ENCODE measurements around the gene JMJD8. TPM values are rescaled to one million over a fixed set of nuclear protein-coding genes. Genes with fewer than 3 reads are reported as not detected.
A peak's percentile ranks its signal among the peaks of the same experiment; 100 is the strongest.

Gene JMJD8
- total RNA-seq, 2 donors from 2014 or later, result 48.8 to 55.6 TPM

DNA sequence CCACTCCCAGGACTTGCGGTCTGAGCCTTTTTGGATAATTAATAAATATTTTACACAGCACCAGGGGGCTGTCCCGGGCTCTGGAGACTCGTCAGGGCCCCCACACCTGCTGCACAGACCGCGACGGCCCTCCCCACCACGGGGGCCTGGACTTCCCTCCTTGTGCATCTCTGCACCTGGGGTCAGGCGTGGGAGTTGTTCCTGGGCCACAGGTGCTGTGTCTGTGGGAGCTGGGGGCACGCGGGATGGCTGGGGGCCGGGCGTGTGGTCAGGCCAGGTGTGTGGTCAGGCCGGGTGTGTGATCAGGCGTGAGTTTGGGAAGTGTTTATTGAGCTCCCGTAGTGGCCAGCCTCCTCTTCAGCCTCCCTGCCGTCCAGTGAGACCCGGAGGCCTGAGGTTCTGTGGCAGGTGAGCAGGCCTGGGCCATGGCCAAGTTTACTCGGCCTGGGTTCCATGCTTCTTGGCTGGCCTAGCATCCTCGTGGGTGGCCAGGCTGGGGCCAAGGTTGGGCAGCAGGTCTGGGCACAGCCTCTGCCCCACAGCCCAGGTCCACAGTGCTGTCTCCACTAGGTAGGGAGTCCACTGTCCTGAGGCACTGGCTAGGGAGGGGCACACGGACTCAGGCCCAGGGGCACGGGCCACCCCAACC is 5.8 kb downstream of the JMJD8 start:
- WGBS, 2 experiments (ENCODE audit: insufficient coverage in 1 of 2, insufficient read length in 1 of 2), result 91 to 96% methylated on average over 13 to 21 of the region's 21 CpGs
- H3K4me1 ChIP-seq (ENCODE audit: control insufficient read depth, insufficient read depth, low read length), result peaks cover 18% of the 10 kb centered on the region
- H3K36me3 ChIP-seq (ENCODE audit: control insufficient read depth, insufficient read depth, low read length), result peaks cover 32% of the 10 kb centered on the region
- DNase-seq, result no peak
- no peak for TF ChIP-seq CTCF (conservative IDR thresholded peaks at IDR 0.05)
- no peak overlapping the region for H3K27ac Mint-ChIP-seq
- H3K27me3 Mint-ChIP-seq (ENCODE audit: insufficient read depth), result no peaks in the 10 kb centered on the region
- H3K27ac ChIP-seq (ENCODE audit: low read depth, low read length), result no peak overlapping the region
- H3K4me3 ChIP-seq (ENCODE audit: low read length), result no peak overlapping the region
- no peaks in the 10 kb centered on the region for H3K9me3 Mint-ChIP-seq
- peaks cover 19% of the 10 kb centered on the region for H3K36me3 Mint-ChIP-seq (ENCODE audit: low read depth)
- H3K27me3 ChIP-seq (ENCODE audit: control insufficient read depth, insufficient read depth, low read length, poor library complexity, severe bottlenecking), result no peaks in the 10 kb centered on the region
- no peak overlapping the region for H3K4me3 Mint-ChIP-seq
- no peak overlapping the region for H3K9ac ChIP-seq (ENCODE audit: extremely low read depth, low read length, poor library complexity, severe bottlenecking)
- no peaks in the 10 kb centered on the region for H3K9me3 ChIP-seq (ENCODE audit: control insufficient read depth, low read length)
- H3K4me1 Mint-ChIP-seq, result peaks cover 23% of the 10 kb centered on the region

- peaks cover 18% of the 10 kb centered on the region for H3K4me1 Mint-ChIP-seq
- H3K9me3 Mint-ChIP-seq, result no peaks in the 10 kb centered on the region
- no peak overlapping the region for H3K9ac ChIP-seq (ENCODE audit: extremely low read depth, low read length, poor library complexity, severe bottlenecking)
- no peaks in the 10 kb centered on the region for H3K9me3 ChIP-seq (ENCODE audit: control insufficient read depth, low read length)
- H3K27me3 Mint-ChIP-seq (ENCODE audit: insufficient read depth), result no peaks in the 10 kb centered on the region
- H3K27ac ChIP-seq (ENCODE audit: low read depth, low read length), result no peak overlapping the region
- TF ChIP-seq CTCF (conservative IDR thresholded peaks at IDR 0.05), result no peak
- H3K36me3 ChIP-seq (ENCODE audit: control insufficient read depth, insufficient read depth, low read length), result peaks cover 27% of the 10 kb centered on the region
- peak; percentile 70 for DNase-seq
- H3K27me3 ChIP-seq (ENCODE audit: control insufficient read depth, insufficient read depth, low read length, poor library complexity, severe bottlenecking), result no peaks in the 10 kb centered on the region
- WGBS, 2 experiments (ENCODE audit: insufficient coverage in 1 of 2, insufficient read length in 1 of 2), result 90 to 92% methylated on average over 27 to 57 of the region's 57 CpGs
- H3K4me1 ChIP-seq (ENCODE audit: control insufficient read depth, insufficient read depth, low read length), result peaks cover 14% of the 10 kb centered on the region
- peaks cover 20% of the 10 kb centered on the region for H3K36me3 Mint-ChIP-seq (ENCODE audit: low read depth)
- H3K27ac Mint-ChIP-seq, result no peak overlapping the region
- no peak overlapping the region for H3K4me3 Mint-ChIP-seq
- H3K4me3 ChIP-seq (ENCODE audit: low read length), result no peak overlapping the region
These were observed 6.6 kb downstream of the JMJD8 start for GRCh38 chr16:677316-678190.

GRCh38 chr16:676913-677312 is 7.2 kb downstream of the JMJD8 start:
- H3K4me3 Mint-ChIP-seq, result no peak overlapping the region

More at GRCh38 chr16:676913-677312, 7.2 kb downstream of the JMJD8 start:
- peaks cover 15% of the 10 kb centered on the region for H3K36me3 Mint-ChIP-seq (ENCODE audit: low read depth)
- H3K9me3 Mint-ChIP-seq, result no peaks in the 10 kb centered on the region
- H3K4me1 Mint-ChIP-seq, result peaks cover 15% of the 10 kb centered on the region
- no peak overlapping the region for H3K4me3 ChIP-seq (ENCODE audit: low read length)
- H3K9ac ChIP-seq (ENCODE audit: extremely low read depth, low read length, poor library complexity, severe bottlenecking), result no peak overlapping the region
- no peak for TF ChIP-seq CTCF (conservative IDR thresholded peaks at IDR 0.05)
- peaks cover 9% of the 10 kb centered on the region for H3K4me1 ChIP-seq (ENCODE audit: control insufficient read depth, insufficient read depth, low read length)
- H3K27me3 ChIP-seq (ENCODE audit: control insufficient read depth, insufficient read depth, low read length, poor library complexity, severe bottlenecking), result no peaks in the 10 kb centered on the region
- peaks cover 25% of the 10 kb centered on the region for H3K36me3 ChIP-seq (ENCODE audit: control insufficient read depth, insufficient read depth, low read length)
- no peak for DNase-seq
- H3K27me3 Mint-ChIP-seq (ENCODE audit: insufficient read depth), result no peaks in the 10 kb centered on the region
- H3K9me3 ChIP-seq (ENCODE audit: control insufficient read depth, low read length), result no peaks in the 10 kb centered on the region
- no peak overlapping the region for H3K27ac ChIP-seq (ENCODE audit: low read depth, low read length)
- H3K27ac Mint-ChIP-seq, result no peak overlapping the region
- WGBS, 2 experiments (ENCODE audit: insufficient coverage in 1 of 2, insufficient read length in 1 of 2), result 95% methylated on average over 13 to 23 of the region's 23 CpGs
